Thoracic aorta (tissue), 2 donors: Measurements from ENCODE around the gene ATG16L2. TPM values are rescaled to one million over a fixed set of nuclear protein-coding genes. Genes with fewer than 3 reads are reported as not detected.

Source experiments
- ATAC-seq: fragments of 150-250 bp; one replicate; pipeline ENCODE4 v1.8.0; 2017; ENCODE audit warnings: low read depth; ENCODE audit not compliant: insufficient number of reproducible peaks, low FRiP score
- DNase-seq: peaks from one replicate; pipeline ENCODE4 v3.0.0-alpha.2; 2020; ENCODE audit warnings: low spot score
- H3K27ac ChIP-seq, 2 donors: fragments of 200-600 bp; sonication (generic); 1 replicate in 1 of 2; 2 replicates in 1 of 2; pipeline ENCODE4 v1.5.1; 2016; ENCODE audit warnings: mild to moderate bottlenecking in 2 of 2, moderate library complexity in 2 of 2
- H3K27me3 ChIP-seq: fragments of 200-600 bp; sonication (generic); replicated peaks from 2 replicates; pipeline ENCODE4 v1.6.0; 2016; ENCODE audit warnings: mild to moderate bottlenecking; ENCODE audit not compliant: insufficient read depth
- H3K36me3 ChIP-seq: fragments of 200-600 bp; sonication (generic); one replicate; pipeline ENCODE4 v1.5.1; 2016
- H3K4me1 ChIP-seq, 2 donors: fragments of 200-600 bp; sonication (generic); 1 replicate in 1 of 2; 2 replicates in 1 of 2; pipeline versions ENCODE4 v1.5.1 to v1.6.0; 2016; ENCODE audit warnings: low read depth in 2 of 2, mild to moderate bottlenecking in 1 of 2; ENCODE audit not compliant: control insufficient read depth in 1 of 2
- H3K4me3 ChIP-seq: fragments of 200-600 bp; sonication (generic); 2 replicates; pipeline ENCODE4 v1.5.1; 2016; ENCODE audit warnings: mild to moderate bottlenecking
- H3K9me3 ChIP-seq: fragments of 200-600 bp; sonication (generic); 2 replicates; pipeline ENCODE4 v1.5.1; 2016
- total RNA-seq, 2 donors: library from RNA; depleted of rRNA; stranded (reverse); fragments of >200 nt; gene quantifications; one replicate each; pipeline versions ENCODE4 v1.1.0 to v1.2.3, GENCODE V29; 2016
- TF ChIP-seq, protein P1 (sequence below): fragments of 200-600 bp; sonication (generic); IDR thresholded peaks from one replicate; pipeline ENCODE4 v1.5.1; 2019; ENCODE audit warnings: antibody characterized with exemption

The ATG16L2 gene
- total RNA-seq, 2 donors from 2014 or later: 36.0 to 65.5 TPM

DNA sequence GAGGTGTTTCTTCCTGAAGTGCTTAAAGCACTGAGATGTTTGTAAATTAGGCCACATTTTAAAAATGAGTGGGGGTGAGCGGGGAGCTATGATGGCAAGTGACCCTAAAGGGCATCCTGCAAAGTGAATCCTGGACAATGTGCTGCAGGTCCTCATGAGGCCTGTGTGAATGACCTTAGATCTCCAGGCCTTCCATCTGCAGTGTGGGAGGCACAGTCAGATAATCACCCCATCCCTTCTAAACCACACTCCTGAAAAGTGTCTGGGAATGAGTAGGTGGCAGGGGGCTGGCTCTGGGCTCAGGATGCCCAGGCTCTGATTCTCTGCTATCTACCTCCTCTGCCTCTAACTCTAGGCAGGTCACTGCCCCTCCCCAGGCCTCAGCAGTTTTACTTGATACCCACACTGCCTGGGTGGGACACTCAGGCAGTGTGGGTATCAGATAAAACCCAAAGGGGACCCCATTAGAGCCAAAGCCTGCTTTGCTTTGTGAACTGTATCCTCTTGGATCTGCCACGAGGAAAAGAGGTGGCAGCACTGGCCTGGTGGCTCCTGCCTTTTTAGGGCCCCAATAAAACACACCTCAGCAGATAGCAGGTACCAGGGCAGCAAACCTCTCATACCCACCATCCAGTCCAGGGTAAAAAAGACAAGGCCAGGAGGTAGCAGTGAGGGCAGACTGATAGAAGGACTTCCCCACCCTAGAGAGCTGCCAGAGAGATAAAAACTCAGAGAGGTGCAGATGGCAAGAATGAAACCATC lies 30.9 kb upstream of the ATG16L2 start:
- H3K4me1 ChIP-seq: peaks cover 10 to 27% of the 10 kb centered on the region in 2 donors
- ATAC-seq: no peak
- no peaks in the 10 kb centered on the region for H3K27me3 ChIP-seq
- no peak overlapping the region for H3K27ac ChIP-seq
- DNase-seq: no peak
- no peaks in the 10 kb centered on the region for H3K36me3 ChIP-seq
- H3K4me3 ChIP-seq: no peak overlapping the region
- H3K9me3 ChIP-seq: no peaks in the 10 kb centered on the region
- TF ChIP-seq, protein P1, sequence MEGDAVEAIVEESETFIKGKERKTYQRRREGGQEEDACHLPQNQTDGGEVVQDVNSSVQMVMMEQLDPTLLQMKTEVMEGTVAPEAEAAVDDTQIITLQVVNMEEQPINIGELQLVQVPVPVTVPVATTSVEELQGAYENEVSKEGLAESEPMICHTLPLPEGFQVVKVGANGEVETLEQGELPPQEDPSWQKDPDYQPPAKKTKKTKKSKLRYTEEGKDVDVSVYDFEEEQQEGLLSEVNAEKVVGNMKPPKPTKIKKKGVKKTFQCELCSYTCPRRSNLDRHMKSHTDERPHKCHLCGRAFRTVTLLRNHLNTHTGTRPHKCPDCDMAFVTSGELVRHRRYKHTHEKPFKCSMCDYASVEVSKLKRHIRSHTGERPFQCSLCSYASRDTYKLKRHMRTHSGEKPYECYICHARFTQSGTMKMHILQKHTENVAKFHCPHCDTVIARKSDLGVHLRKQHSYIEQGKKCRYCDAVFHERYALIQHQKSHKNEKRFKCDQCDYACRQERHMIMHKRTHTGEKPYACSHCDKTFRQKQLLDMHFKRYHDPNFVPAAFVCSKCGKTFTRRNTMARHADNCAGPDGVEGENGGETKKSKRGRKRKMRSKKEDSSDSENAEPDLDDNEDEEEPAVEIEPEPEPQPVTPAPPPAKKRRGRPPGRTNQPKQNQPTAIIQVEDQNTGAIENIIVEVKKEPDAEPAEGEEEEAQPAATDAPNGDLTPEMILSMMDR: no peak

DNA sequence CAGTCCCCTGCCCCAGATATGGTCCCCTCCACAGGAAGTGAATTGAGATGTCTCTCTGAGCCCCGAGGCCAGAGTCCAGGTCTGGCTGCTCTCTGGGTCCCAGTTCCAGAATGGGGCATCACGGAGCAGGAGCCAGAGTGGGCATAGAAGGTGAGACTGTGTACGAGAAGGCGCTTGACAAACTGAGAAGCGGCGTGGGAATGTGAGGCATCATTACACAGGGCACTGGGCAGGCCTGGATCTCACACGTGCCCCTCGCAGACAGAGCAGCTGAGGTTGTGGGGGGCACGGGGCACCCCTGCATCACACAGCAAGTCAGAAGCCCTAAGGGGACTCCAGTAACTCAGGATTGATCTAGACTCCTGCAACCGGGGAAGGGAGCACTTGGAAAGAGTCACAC lies 29.5 kb upstream of the ATG16L2 start:
- H3K36me3 ChIP-seq: no peaks in the 10 kb centered on the region
- ATAC-seq (no peak), DNase-seq (no peak)
- H3K27ac ChIP-seq: no peak overlapping the region
- TF ChIP-seq, protein P1: no peak
- peaks cover 17 to 37% of the 10 kb centered on the region in 2 donors for H3K4me1 ChIP-seq
- H3K27me3 ChIP-seq: no peaks in the 10 kb centered on the region
- no peaks in the 10 kb centered on the region for H3K9me3 ChIP-seq
- H3K4me3 ChIP-seq: no peak overlapping the region

DNA sequence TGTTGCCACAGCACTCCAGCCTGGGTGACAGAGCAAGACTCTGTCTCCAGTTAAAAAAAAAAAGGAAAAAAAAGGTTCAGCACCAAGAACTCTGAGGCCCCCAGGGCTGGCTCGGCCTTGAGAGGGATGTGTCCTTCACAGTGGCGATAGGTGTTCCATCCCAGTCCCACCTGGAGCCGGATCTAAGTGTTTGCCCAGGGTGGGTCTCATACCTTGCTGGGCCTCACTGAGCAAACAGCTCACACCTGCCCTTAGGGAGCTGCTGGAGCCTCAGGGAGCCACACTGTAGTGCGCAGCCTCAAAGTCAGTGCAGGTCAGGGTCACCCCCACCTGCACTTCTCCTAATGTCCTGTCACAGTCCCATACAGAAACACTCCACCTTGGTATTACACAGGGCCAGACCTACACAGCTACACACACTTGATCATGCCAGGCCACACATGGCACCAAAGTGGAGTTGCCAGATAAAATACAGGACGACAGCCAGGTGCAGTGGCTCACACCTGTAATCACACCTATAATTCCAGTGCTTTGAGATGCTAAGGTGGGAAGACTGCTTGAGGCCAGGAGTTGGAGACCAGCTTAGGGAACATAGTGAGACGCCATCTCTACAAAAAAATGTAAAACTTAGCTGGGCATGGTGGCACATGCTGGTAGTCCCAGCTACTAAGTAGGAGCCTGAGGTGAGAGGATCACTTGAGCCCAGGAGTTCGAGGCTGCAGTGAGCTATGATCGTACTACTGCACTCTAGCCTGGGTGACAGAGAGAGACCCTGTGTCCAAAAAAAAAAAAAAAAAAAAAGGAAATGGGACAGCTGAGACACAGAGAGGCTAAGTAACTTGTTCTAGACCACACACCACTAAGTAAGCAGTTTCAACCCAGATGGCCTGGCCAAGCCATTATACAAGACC lies 27.7 kb upstream of the ATG16L2 start:
- DNase-seq (no peak), ATAC-seq (no peak)
- Histone ChIP-seq H3K4me1 (peaks cover 17 to 30% of the 10 kb centered on the region in 2 donors), H3K27me3 (no peaks in the 10 kb centered on the region), H3K4me3 (no peak overlapping the region), H3K27ac (no peak overlapping the region), H3K9me3 (no peaks in the 10 kb centered on the region), H3K36me3 (no peaks in the 10 kb centered on the region)
- TF ChIP-seq, protein P1: no peak

DNA sequence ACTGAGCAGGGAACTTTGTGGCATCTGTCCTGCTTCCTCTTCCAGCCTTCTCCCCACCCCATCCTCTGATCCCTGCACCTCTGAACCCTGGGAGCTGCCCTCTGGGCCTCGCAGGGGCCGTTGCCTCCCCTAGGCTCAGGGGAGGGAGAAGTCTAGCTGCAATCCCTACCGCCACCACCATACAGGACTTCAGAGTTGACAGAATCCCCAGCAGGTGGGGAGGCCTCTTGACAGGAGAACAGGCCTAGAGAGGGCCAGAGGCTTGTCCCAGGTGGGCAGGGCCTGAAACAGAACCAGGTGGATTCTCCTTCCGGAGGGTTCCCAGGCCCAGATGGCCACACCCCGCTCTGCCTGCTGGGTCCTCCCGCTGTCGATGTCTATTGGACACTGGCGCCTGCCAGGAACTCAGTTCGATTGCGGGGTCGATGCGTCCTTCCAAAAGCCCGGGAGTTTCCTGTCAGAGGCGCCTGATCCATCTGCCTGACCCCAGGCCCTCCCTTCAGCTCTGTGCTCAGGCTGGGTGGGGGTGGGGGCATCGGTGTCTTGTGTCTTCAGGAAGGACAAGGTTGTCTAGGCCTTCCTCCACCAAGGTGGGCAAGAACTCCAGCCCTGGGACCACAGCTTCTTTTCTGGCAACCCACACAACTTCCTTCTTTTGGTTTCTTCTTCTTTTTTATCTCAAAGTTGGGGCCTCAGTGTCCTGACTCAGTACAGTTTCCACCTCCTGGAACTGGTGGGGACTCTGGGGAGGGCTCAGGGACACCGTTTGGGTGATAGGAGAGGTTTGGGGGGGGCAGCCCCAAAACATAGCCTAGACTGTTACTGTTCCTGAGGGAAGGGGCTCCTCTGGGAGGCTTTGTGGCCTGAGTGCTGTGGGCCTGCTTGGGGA lies 26.8 kb upstream of the ATG16L2 start:
- Histone ChIP-seq H3K27ac (no peak overlapping the region), H3K36me3 (no peaks in the 10 kb centered on the region), H3K27me3 (no peaks in the 10 kb centered on the region), H3K9me3 (no peaks in the 10 kb centered on the region), H3K4me3 (no peak overlapping the region), H3K4me1 (peaks cover 14 to 26% of the 10 kb centered on the region in 2 donors)
- no peak for DNase-seq
- TF ChIP-seq, protein P1: no peak
- no peak for ATAC-seq
